ENCODE results near the gene HEATR9. TPM values are rescaled to one million over a fixed set of nuclear protein-coding genes. Genes with fewer than 3 reads are reported as not detected.

The HEATR9 gene
- total RNA-seq, 1 donor from 2014 or later: 0.17 TPM

DNA sequence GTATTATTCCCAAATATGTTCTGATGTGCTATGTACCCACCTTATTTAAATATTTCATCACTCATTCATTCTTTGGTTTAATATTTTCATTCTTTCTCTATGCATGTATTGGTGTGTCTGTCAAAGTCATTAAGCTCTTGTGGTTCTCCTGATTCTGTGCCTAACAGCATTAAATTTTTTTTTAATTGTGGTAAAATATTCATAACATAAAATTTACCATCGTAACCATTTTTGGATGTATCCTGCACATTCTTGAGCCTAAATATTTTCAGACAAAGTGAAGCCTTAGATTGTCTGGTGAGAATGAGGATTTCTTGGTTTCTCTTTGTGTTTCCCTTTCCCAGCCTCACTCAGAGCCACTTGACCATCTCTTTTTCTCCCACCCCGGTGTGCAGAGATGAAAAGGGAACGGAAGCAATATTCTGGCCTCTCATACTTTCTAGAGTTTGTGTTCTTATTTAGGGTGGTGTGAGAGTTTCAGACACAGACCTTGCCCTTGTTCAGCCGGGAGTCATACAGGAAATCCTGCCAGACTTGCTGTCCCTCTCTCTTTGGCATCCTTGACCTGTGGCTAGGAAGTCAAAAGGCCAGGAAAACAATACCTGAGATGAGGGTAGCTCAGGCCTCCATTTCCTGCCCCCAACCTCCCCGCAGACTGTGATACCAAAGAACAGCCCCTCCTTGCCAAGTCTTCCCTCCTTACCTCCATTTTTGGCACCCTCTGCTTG lies 6.5 kb upstream of the HEATR9 start:
- Histone ChIP-seq H3K27ac (no peak overlapping the region), H3K4me3 (no peak overlapping the region), H3K9me3 (no peaks in the 10 kb centered on the region), H3K36me3 (no peaks in the 10 kb centered on the region), H3K27me3 (no peaks in the 10 kb centered on the region), H3K4me1 (no peaks in the 10 kb centered on the region)
- intact Hi-C loops (cut with DNase I): no loop called here
- ATAC-seq: no peak
- TF ChIP-seq, protein P1, sequence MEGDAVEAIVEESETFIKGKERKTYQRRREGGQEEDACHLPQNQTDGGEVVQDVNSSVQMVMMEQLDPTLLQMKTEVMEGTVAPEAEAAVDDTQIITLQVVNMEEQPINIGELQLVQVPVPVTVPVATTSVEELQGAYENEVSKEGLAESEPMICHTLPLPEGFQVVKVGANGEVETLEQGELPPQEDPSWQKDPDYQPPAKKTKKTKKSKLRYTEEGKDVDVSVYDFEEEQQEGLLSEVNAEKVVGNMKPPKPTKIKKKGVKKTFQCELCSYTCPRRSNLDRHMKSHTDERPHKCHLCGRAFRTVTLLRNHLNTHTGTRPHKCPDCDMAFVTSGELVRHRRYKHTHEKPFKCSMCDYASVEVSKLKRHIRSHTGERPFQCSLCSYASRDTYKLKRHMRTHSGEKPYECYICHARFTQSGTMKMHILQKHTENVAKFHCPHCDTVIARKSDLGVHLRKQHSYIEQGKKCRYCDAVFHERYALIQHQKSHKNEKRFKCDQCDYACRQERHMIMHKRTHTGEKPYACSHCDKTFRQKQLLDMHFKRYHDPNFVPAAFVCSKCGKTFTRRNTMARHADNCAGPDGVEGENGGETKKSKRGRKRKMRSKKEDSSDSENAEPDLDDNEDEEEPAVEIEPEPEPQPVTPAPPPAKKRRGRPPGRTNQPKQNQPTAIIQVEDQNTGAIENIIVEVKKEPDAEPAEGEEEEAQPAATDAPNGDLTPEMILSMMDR (IDR thresholded peaks at IDR 0.05): no peak
- DNase-seq: no peak

DNA sequence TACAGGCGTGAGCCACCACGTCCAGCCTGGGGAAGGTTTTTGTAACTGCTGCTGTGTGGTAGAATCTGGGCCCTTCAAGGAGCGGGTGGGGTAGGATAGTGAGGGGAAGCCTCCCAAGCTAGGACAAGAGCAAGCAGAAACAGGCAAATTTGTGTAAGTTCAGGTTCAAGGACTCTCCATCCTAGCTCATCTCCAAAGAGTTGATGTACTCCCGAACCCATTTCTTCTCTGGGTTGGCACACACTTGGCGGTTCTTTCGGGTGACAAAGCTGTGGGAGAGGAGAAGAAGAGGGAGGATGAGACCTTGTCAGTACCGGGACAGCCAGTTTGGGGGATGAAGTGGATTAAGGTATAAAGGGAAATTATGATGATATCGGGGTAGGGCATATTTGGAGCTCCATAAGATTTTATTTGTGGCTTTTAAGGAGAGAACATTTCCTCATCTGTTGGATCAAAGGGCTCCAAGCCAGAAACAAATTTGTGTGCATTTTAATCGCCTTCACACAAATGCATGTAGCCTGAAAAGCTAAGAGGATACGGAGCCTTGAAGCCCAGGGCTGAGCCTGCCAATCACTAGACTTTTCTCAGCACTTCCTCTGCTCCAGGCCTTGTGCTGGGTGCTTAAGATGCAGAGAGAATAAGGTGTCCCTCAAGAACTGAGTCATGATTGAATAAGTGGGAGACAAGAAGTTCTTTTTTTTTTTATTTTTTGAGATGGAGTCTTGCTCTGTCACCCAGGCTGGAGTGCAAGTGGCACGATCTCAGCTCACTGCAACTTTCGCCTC lies 3.7 kb upstream of the HEATR9 start:
- no peaks in the 10 kb centered on the region for H3K36me3 ChIP-seq
- H3K27ac ChIP-seq: no peak overlapping the region
- intact Hi-C loops (cut with DNase I): no loop called here
- no peaks in the 10 kb centered on the region for H3K9me3 ChIP-seq
- TF ChIP-seq, protein P1 (IDR thresholded peaks at IDR 0.05): no peak
- H3K4me3 ChIP-seq: no peak overlapping the region
- ATAC-seq (no peak), DNase-seq (no peak)
- no peaks in the 10 kb centered on the region for H3K4me1 ChIP-seq
- no peaks in the 10 kb centered on the region for H3K27me3 ChIP-seq

DNA sequence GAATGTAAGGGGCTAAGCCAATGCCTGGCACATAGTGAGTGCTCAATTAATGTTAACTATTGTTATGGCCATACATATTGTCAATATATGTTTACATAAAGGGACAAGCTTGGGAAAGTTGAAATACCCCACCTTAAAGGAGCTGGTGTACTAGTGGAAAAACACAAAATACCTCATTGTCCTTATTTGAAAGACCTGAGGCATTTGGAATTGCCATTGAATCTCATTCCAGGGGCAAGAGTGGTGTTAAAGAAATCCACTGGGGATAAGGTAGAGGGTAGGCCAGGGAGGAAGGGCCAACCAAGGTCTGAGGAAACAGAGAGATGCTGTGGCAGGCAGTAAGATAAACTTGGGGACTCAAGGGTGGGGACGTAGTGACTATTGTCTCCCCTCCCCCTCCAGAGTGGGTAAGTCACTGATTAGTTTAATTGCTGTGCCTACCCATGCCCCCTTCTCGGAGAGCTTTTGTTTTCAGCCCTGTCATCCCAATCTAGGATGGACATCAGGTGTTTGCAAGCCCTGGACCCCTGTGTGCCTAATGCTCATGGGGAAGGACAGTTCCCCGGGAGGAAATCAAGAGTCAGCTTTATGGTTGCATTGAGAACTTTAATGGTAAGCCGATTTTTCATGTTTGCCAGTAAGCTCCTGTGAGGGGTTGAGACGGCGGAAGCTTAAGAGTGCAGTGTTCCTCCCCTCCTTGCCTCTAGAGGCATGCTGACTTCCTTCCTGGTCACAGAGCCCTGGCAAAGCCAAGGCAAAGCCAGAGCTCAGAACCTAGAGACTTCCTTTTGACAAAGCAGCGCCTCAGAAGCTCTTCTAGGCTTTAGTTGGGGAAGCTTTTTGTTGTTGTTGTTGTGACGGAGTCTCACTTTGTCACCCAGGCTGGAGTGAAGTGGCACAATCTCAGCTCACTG lies 2.5 kb upstream of the HEATR9 start:
- Histone ChIP-seq H3K9me3 (no peaks in the 10 kb centered on the region), H3K27ac (no peak overlapping the region), H3K4me1 (no peaks in the 10 kb centered on the region), H3K27me3 (no peaks in the 10 kb centered on the region), H3K36me3 (no peaks in the 10 kb centered on the region), H3K4me3 (no peak overlapping the region)
- ATAC-seq (peak; percentile 63), DNase-seq (no peak)
- intact Hi-C loops (cut with DNase I): no loop called here
- TF ChIP-seq, protein P1 (IDR thresholded peaks at IDR 0.05): no peak

DNA sequence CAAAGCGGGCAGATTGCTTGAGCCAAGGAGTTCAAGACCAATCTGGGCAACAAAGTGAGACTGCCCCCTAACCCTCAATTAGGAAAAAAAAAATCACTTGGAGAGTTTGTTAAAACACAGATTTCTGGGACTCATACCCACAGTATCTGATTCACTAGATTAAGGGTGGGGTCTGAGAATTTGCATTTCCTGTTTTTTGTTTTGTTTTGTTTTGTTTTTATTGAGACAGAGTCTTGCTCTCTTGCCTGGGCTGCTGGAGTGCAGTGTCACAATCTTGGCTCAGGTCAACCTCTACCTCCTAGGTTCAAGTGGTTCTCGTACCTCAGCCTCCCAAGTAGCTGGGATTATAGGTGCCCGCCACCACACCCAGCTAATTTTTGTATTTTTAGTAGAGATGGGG lies 1.1 kb downstream of the HEATR9 start:
- no peak for DNase-seq
- Histone ChIP-seq H3K4me1 (no peaks in the 10 kb centered on the region), H3K27me3 (no peaks in the 10 kb centered on the region), H3K27ac (no peak overlapping the region), H3K36me3 (no peaks in the 10 kb centered on the region), H3K9me3 (no peaks in the 10 kb centered on the region), H3K4me3 (no peak overlapping the region)
- intact Hi-C loops (cut with DNase I): no loop called here
- ATAC-seq: no peak
- TF ChIP-seq, protein P1 (IDR thresholded peaks at IDR 0.05): no peak

DNA sequence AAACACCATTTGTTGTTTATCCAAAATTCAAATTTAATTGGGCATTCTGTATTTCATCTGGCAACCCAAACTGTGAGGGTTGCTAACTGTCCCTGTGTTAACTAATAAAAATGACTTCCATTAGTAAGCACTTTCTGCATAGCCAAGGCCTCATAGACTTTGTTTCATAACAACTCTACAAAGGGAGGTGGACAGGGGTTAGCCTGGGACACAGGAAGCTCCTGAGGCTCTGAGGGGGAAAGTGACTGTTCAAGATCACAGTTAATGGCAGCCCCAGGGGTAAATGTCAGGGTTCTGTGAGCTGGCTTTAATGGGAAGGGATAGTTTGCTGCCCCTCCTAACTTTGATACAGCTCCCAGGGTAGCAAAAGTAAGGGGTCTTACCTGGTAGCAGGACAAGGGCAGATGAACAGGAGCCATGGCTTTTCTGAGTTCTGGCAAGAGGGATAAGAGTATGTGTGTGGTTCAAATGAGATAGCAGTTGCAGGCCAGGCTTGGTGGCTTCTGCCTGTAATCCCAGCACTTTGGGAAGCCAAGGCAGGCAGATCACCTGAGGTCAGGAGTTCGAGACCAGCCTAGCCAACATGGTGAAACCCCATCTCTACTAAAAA lies 2.2 kb downstream of the HEATR9 start:
- no peaks in the 10 kb centered on the region for H3K27me3 ChIP-seq
- H3K27ac ChIP-seq: no peak overlapping the region
- no peaks in the 10 kb centered on the region for H3K36me3 ChIP-seq
- no peak for ATAC-seq
- no peaks in the 10 kb centered on the region for H3K9me3 ChIP-seq
- intact Hi-C loops (cut with DNase I): no loop called here
- no peak for DNase-seq
- TF ChIP-seq, protein P1 (IDR thresholded peaks at IDR 0.05): no peak
- no peak overlapping the region for H3K4me3 ChIP-seq
- no peaks in the 10 kb centered on the region for H3K4me1 ChIP-seq
